GM18511 (cell line): ENCODE measurements around the gene PAPPA.

Experiments
- ATAC-seq: cut with Tn5 transposase; IDR thresholded peaks from one replicate; pipeline ENCODE4 v1.9.1; 2021; ENCODE audit warnings: mild to moderate bottlenecking, moderate library complexity; ENCODE audit not compliant: unreplicated experiment

The PAPPA gene

DNA sequence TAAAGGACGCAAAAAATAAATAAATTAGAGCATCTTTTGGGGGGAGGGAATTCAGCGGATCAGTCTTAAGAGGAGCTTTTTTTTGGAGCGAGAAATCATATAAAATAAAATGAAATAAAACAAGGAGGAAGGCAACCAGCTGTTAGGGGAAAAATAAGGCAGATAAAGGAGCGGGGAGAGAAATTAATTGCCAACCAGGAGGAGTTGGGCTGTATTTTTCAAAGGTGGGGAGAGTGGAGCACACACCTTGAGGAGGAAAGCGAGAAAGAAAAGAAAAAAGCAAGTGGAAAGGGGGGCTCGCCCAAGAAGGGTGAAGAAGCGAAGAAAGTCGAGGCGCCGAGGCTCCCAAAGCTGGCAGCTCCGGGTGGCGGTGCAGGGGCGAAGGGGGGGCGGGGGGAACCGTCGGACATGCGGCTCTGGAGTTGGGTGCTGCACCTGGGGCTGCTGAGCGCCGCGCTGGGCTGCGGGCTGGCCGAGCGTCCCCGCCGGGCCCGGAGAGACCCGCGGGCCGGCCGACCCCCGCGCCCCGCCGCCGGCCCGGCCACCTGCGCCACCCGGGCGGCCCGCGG is at the start of gene PAPPA:
TSS of gene PAPPA (plus strand) at position 27 of the 569 bp plus-strand sequence. CDS start at position 409, 382 bp downstream.
- no peak for ATAC-seq

- ATAC-seq = no peak
Observed at GRCh38 chr9:116103976-116104820, 49.4 kb upstream of the PAPPA start.

DNA sequence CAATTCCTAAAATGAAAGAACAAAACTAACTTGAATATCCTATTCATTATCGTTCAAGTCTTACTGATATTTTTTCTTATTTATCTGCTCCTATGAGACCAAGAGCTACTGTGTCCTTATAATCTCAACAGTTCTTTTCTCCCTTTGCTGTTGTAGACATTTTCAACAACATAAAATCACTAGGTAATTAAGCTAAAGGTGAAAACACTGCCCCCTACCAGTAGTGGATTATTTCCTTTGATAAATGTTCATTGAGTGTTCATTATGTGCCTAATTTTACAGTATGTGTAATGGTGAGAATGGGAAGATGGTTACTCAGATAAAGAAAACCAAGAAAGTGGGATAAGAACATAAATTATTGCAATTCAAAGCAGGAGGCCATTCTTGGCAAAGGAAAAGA is 41.4 kb upstream of the PAPPA start:
- ATAC-seq = no peak

GRCh38 chr9:116115761-116116353 is 37.7 kb upstream of the PAPPA start:
- ATAC-seq = no peak

DNA sequence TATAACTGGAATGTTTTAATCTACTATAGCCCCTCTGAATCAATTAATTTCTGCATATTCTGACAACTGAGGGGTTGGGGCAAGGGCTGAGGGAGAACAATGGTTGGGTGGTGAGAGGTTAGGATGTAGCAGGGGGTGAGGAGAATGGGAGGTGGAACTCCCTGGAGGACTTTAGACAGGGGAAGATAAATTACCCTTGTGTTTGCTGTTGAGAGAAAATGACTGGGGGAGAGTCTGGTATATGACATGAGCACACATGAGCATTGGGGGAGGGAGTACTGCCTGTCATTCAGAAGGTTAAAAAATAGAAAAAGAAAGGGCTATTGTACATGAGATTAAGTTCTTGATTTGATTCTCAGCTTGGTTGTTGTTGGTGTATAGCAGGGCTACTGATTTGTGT is 37.2 kb upstream of the PAPPA start:
- ATAC-seq = no peak

- no peak for ATAC-seq
Observed at GRCh38 chr9:116123171-116123570, 30.4 kb upstream of the PAPPA start.

- no peak for ATAC-seq
Observed at GRCh38 chr9:116124472-116125040, 29.0 kb upstream of the PAPPA start.

DNA sequence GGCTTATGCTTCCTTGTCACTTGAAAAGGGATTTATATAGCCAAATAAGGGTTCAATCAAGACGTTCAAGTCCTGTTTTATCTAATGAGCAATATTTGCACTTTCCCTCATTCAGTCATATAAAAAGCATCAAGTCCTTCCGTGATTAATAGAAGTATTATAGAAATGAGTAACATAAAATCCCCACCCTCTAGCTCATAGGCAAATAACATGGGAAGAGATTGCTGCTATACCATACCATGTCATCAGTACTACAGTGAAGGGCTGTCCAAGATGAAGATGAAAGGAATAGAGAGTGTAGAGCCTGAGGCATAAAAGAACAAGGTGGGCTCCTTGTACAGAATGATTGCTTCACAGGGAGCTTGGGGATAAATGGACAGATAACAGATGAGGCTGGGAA is 20.4 kb upstream of the PAPPA start:
- no peak for ATAC-seq

GRCh38 chr9:116134975-116135374 is 18.6 kb upstream of the PAPPA start:
- no peak for ATAC-seq

- no peak for ATAC-seq
Observed at GRCh38 chr9:116137010-116137409, 16.6 kb upstream of the PAPPA start.

- no peak for ATAC-seq
Observed at GRCh38 chr9:116137581-116137980, 16.0 kb upstream of the PAPPA start.

GRCh38 chr9:116141864-116142561 is 11.6 kb upstream of the PAPPA start:
- ATAC-seq = no peak

DNA sequence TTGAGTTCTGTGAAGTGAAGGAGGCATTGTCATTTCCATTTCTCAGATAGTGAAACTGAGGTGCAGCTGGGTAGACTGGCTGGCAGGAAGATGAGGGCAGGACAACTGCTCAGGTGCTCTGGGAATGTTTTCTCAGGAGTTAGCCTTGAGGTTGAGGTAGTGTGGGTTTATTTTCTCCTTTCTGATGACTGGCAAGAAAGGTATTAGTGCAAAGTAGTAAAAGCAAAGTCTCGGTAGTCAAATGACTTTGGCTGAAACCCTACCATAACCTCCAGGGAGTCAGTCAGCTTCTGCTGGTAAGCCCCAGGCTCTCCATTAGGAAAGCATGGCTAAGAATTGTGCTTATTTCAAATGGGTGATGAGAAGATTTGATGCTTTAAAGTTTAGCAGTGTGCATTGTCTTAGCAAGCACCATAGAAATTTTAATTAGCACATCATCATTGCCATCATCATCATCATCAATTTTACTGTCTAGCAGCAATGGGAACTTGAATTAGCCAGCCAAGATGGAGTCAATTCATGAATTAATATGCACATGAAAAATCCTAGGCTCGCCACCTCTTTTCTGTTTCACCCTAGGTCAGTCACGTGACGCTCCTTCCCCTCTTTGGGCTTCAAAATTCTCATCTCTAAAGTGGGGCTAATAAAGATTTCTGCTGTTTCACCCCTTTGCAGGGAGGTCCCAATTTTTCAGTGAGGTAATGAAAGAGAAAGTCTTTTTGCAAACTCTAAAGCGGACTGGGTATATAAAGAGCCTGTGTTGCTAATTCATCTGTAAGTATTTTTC is 10.7 kb upstream of the PAPPA start:
- ATAC-seq = no peak

DNA sequence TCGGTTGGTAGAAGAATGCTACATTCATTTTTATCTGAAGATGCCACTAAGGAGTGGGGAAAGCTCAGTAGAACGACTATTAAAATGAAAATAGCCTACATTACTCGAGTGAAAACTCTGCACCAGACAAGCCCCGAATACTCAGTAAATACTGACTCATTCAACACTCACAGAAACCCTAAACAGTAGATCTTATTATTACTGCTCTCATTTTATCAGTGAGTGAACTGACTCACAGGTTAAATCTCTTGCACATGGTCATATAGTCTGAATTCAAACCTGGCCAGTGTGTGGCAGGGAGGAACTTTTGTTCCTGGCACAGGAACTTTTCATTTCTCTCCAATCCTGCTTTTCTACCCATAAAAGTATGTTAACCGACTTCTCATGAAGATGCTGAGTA is 9.6 kb upstream of the PAPPA start:
- ATAC-seq = no peak

DNA sequence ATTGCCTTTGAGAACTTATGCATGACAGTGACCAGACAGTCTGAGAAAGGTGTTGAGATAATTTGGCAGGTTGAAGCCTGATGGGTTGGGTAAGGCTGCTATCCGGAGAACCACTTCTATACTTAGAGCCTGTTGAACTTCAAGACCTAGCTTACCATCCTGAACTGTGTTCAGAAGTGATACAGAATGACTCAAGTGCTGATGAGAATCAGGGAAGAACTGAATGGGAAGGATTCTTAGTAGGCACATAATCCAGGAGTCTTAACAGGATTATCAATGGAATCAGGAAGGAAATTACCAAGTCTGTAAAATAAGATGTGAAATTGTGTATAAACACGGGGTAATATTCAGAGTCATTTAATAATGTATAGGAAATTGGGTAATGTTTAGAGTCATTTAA is 9.0 kb upstream of the PAPPA start:
- ATAC-seq = no peak

GRCh38 chr9:116145036-116145435 is 8.6 kb upstream of the PAPPA start:
- no peak for ATAC-seq

DNA sequence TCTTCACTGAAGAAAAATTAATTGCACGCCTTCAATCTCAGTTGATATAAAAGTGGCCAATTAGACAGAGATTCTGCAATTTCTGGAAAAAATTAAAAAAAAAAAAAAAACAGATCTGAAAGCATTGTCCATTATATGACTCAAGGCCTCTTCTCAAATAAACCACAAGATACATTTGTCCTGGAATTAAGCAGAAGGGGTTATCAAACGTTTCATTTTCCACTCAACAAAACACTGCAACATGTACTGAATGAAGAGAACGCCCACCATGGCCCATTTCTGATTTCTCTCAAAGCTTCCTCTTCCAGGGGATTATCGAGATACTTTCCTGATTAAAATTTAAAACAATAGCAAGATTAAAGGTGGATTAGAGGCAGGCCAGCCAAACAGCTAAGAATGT is 5.8 kb upstream of the PAPPA start:
- ATAC-seq = no peak

DNA sequence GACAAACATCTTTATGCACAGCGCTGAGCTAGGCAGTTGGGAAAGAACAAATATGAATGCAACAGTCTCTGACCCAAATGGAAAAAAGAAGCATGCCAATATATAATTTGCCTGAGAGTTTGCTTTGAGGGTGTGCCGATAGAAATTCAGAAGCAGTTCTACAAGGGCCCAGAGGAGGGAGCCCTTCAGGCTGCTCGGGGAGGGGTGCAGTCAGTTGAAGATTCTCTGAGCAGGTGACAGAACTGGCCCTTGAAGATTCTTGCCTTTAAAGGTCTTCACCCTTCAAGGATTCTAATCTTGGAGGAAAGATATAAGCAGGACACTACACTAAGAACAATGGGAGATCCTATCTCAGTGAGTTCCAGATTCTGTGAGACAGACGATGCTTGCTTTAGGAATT is 3.7 kb upstream of the PAPPA start:
- peak; percentile 79 for ATAC-seq

DNA sequence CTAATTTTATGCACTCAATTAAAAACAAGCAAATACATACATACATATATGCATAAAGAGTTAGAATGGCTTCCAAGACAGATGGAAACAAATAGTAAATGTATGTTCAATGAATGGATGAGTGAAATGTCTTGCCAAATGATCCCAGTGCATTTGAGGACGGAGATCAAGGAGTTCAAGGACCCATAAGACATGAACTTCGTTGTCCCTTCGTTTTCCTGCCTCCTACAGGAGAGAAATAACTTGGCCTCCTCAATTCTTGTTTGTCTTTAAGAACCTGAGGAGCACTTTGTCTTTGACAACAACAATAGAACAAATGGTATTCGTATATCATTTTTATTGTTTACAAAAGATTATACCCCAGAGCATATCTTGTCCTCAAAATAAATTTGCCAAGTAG is 2.4 kb upstream of the PAPPA start:
- ATAC-seq = no peak

GRCh38 chr9:116151966-116152381 is 1.6 kb upstream of the PAPPA start:
- ATAC-seq = no peak
